ENCODE results near the gene FLNB. TPM values are rescaled to one million over a fixed set of nuclear protein-coding genes. Genes with fewer than 3 reads are reported as not detected.

Gene FLNB
- total and polyA plus RNA-seq, 2 of the 8 experiments (the other 6 are each of a cell fraction or from before 2014, with no cell fraction given): 72.3 to 118 TPM

- Histone ChIP-seq H2AFZ (ENCODE audit: low read length) (no peak overlapping the region), H3K9me3 (ENCODE audit: insufficient read depth in 2 of 2, low read depth in 1 of 2, low read length in 1 of 2) (no peaks in the 10 kb centered on the region), H3K4ac (replicated peaks; ENCODE audit: insufficient read length, low read depth, low read length) (peak overlapping the region; percentile 79), H3K18ac (ENCODE audit: extremely low read depth, low read length) (peak overlapping the region; percentile 75), H3K79me1 (ENCODE audit: low read depth, low read length) (peaks cover 10% of the 10 kb centered on the region), H4K8ac (ENCODE audit: extremely low read depth, insufficient read depth, low read length) (no peak overlapping the region), H4K20me1 (replicated peaks in 1 of 2; ENCODE audit: control insufficient read depth in 1 of 2, insufficient read depth in 2 of 2, low read length in 2 of 2) (peaks cover 0 to 2% of the 10 kb centered on the region in 2 experiments), H2BK12ac (ENCODE audit: low read depth, low read length) (no peak overlapping the region), H3K36me3 (ENCODE audit: control insufficient read depth in 2 of 4, insufficient read depth in 4 of 4, low read length in 3 of 4) (no peaks in the 10 kb centered on the region), H3K79me2 (ENCODE audit: control insufficient read depth in 1 of 2, insufficient read depth in 2 of 2, low read length in 2 of 2) (peaks cover 0 to 88% of the 10 kb centered on the region in 2 experiments; a peak in 2 of 4 replicates), H2BK5ac (ENCODE audit: low read depth, low read length) (peak overlapping the region; percentile 71; the same call in 1 of the 2 replicates), H3K56ac (replicated peaks; ENCODE audit: insufficient read length, low read depth, low read length) (no peak overlapping the region), H2BK20ac (ENCODE audit: low read length) (no peak overlapping the region), H3K4me3 (ENCODE audit: extremely low read depth in 1 of 4, insufficient read depth in 2 of 4, low read depth in 3 of 4, low read length in 4 of 4) (peak overlapping the region in 1 of 4 experiments; percentile 19; a peak in 2 of 8 replicates), H4K91ac (replicated peaks; ENCODE audit: insufficient read length, low read length) (no peak overlapping the region), H3K9ac (replicated peaks in 1 of 4; ENCODE audit: extremely low read depth in 1 of 4, low read depth in 3 of 4, low read length in 3 of 4) (0 out of 7 replicates have a peak overlapping the region, but pooled peaks of 1 of the 4 experiments have one; percentile 10), H4K5ac (ENCODE audit: insufficient read length, low read depth, low read length) (no peak overlapping the region), H3K23me2 (ENCODE audit: low read depth, low read length) (no peaks in the 10 kb centered on the region), H3K27ac (ENCODE audit: low read depth, low read length) (peak overlapping the region; percentile 51; the same call in 1 of the 2 replicates), H3K4me1 (replicated peaks in 1 of 4; ENCODE audit: control insufficient read depth in 3 of 4, insufficient read depth in 4 of 4, low read length in 3 of 4) (peaks cover 21 to 38% (median 35%) of the 10 kb centered on the region in 4 experiments), H3K14ac (ENCODE audit: insufficient read length) (no peak overlapping the region), H3K4me2 (ENCODE audit: insufficient read depth in 1 of 2, low read depth in 2 of 2, low read length in 2 of 2) (peak overlapping the region; percentile 9 to 47; a peak in 3 of 4 replicates), H3K27me3 (replicated peaks in 1 of 4; ENCODE audit: control insufficient read depth in 3 of 4, extremely low read depth in 1 of 4, insufficient read depth in 3 of 4, low read length in 3 of 4) (no peaks in the 10 kb centered on the region), H2BK120ac (replicated peaks; ENCODE audit: low read depth, low read length) (no peak overlapping the region), H2AK5ac (ENCODE audit: low read depth, low read length) (no peak overlapping the region), H2BK15ac (ENCODE audit: low read length) (0 out of 2 replicates have a peak overlapping the region, but pooled peaks have one; percentile 97), H3K23ac (ENCODE audit: insufficient read length) (no peak overlapping the region)
- 81% methylated on average over 11 of the region's 11 CpGs; no CpG with 5 or more reads in 1 of the 2 experiments for WGBS, 2 experiments (ENCODE audit: extremely low coverage in 1 of 2, insufficient coverage in 1 of 2, insufficient read length in 1 of 2, insufficient replicate concordance in 2 of 2, low coverage in 1 of 2, low lambda C conversion rate in 2 of 2, missing lambda C conversion rate in 1 of 2)
- ChIA-PET POLR2A (ENCODE audit: partially characterized antibody) (interaction anchor here (1.1 to 1.9 kb wide), 5 partner anchors 14 to 34 kb away, joined by 3 to 6 read pairs (median 4); no protein-coding TSS in a partner anchor), CTCF (ENCODE audit: partially characterized antibody) (interaction anchor here (0.8 to 1.5 kb wide), 6 partner anchors 10 to 142 kb away, joined by 3 to 4 read pairs (median 4); no protein-coding TSS in a partner anchor)
- DNase-seq (ENCODE audit: low read depth in 1 of 2, low spot score in 2 of 2) (no peak), FAIRE-seq (no peak)
- TF ChIP-seq EZH2 (IDR thresholded peaks at IDR 0.05; ENCODE audit: low read depth, low read length, severe bottlenecking) (no peak), MAX (IDR thresholded peaks at IDR 0.05) (no peak), KDM5A (IDR thresholded peaks at IDR 0.05; ENCODE audit: low read length) (no peak), SIX5 (IDR thresholded peaks at IDR 0.05; ENCODE audit: low read depth, low read length) (no peak), KDM1A (IDR thresholded peaks at IDR 0.05; ENCODE audit: borderline replicate concordance, low read length) (no peak)
These were observed 27.5 kb downstream of the FLNB start for GRCh38 chr3:58035524-58036255.
